IPS DF 6.9 (cell line): ENCODE measurements around the gene NHLRC4.

Experiments used
- DNase-seq: peaks from one replicate; pipeline ENCODE4 v3.0.0-alpha.2; 2013; ENCODE audit warnings: low read depth, low spot score
- H3K27ac ChIP-seq: one replicate; pipeline ENCODE4 v1.5.1; 2013; ENCODE audit warnings: low read length, control low read depth
- H3K27me3 ChIP-seq: 2 replicates; pipeline ENCODE4 v1.6.1; 2013; ENCODE audit warnings: mild to moderate bottlenecking, low read length; ENCODE audit not compliant: control insufficient read depth, insufficient read depth
- H3K36me3 ChIP-seq: 2 replicates; pipeline ENCODE4 v1.6.1; 2013; ENCODE audit warnings: low read length; ENCODE audit not compliant: control insufficient read depth, insufficient read depth
- H3K4me1 ChIP-seq: 2 replicates; pipeline ENCODE4 v1.6.1; 2013; ENCODE audit warnings: low read length; ENCODE audit not compliant: control insufficient read depth, insufficient read depth
- H3K4me3 ChIP-seq: 2 replicates; pipeline ENCODE4 v1.5.1; 2013; ENCODE audit warnings: mild to moderate bottlenecking, low read length
- H3K9me3 ChIP-seq: 2 replicates; pipeline ENCODE4 v1.6.1; 2013; ENCODE audit warnings: low read length, inconsistent platforms; ENCODE audit not compliant: control insufficient read depth, insufficient read depth
- WGBS: extraction: QIAGEN DNeasy Blood & Tissue Kit; methylation state at CpG from one replicate; pipeline ENCODE4 v1.1.7; 2013; ENCODE audit warnings: mixed read lengths, missing lambda C conversion rate; ENCODE audit not compliant: insufficient read length, insufficient coverage; 5-methylcytosine and 5-hydroxymethylcytosine counted together

Gene NHLRC4

DNA sequence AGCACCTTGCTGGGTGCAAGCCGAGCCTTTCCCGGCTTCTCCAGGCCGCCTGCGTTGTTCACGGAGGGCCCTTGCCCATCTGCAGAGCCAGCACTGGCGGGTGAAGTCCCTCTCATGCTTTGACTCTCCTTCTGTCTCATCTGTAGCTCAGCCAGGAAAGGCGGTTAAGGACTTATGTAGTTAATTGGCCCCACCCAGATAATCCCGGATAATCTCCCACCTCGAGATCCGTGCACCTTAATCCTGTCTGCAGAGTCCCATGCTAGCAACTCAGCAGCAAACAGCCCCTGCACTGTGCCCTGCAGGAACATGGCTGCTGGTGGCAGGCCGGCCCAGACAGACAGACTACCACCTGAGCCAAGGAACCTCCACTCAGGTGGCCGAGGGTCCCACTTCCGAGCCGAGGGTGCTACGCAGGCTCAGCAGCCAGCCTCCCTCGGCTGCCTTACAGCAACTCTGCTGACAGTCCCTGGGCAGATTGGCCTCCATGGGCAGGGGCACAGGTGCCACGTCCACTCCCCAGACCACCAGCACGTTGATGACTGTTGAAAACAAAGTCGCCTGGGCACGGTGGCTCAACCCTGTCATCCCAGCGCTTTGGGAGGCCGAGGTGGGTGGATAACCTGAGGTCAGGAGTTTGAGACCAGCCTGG is 40.0 kb downstream of the NHLRC4 start:
- no peak overlapping the region for H3K4me3 ChIP-seq

DNA sequence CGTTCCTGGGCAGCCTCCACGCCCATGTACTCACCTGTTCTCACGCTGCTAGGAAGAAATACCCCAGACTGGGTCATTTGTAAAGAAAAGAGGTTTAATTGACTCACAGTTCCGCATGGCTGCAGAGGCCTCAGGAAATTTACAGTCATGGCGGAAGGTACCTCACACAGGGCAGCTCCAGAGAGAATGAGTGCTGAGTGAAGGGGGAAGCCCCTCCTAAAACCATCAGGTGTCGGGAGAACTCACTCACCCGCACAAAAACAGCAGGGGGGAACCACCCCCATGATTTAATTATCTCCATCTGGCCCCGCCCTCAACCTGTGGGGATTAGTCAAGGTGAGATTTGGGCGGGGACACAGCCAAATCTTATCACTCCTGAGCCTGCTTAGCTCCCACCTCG is 41.2 kb downstream of the NHLRC4 start:
- no peak overlapping the region for H3K27ac ChIP-seq
- no peak overlapping the region for H3K4me3 ChIP-seq
- no peaks in the 10 kb centered on the region for H3K9me3 ChIP-seq
- no peaks in the 10 kb centered on the region for H3K36me3 ChIP-seq
- no CpG with 5 or more reads among the region's 10 CpGs for WGBS
- no peaks in the 10 kb centered on the region for H3K27me3 ChIP-seq
- no peak for DNase-seq
- H3K4me1 ChIP-seq, result no peaks in the 10 kb centered on the region

More for the DNA sequence above, 40.0 kb downstream of the NHLRC4 start:
- Histone ChIP-seq H3K4me1 (no peaks in the 10 kb centered on the region), H3K36me3 (no peaks in the 10 kb centered on the region), H3K9me3 (no peaks in the 10 kb centered on the region), H3K27ac (no peak overlapping the region), H3K27me3 (no peaks in the 10 kb centered on the region)
- DNase-seq, result no peak
- no CpG with 5 or more reads among the region's 22 CpGs for WGBS

DNA sequence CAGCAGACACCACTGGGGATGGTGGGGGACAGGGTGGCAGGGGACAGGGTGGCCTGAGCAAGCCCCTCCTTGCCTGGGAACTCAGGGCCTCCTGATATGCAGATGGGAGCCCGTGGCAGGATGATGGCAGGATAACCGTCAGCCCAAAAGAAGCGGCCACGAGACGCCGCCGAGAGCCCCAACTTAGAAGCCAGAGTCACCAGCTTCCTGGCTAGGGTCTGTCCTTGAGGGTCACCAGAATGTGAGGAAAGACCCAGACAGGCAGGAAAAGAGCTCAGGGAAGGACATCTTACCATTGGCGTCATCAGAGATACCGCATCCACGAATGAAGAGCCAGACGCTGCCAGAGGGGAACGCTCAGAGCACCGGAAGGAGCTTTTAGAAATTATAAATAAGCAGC is 42.5 kb downstream of the NHLRC4 start:
- Histone ChIP-seq H3K4me1 (no peaks in the 10 kb centered on the region), H3K9me3 (no peaks in the 10 kb centered on the region), H3K4me3 (no peak overlapping the region), H3K27me3 (no peaks in the 10 kb centered on the region), H3K36me3 (no peaks in the 10 kb centered on the region; the same call in 1 of the 2 replicates), H3K27ac (no peak overlapping the region)
- no peak for DNase-seq
- WGBS, result no CpG with 5 or more reads among the region's 13 CpGs

DNA sequence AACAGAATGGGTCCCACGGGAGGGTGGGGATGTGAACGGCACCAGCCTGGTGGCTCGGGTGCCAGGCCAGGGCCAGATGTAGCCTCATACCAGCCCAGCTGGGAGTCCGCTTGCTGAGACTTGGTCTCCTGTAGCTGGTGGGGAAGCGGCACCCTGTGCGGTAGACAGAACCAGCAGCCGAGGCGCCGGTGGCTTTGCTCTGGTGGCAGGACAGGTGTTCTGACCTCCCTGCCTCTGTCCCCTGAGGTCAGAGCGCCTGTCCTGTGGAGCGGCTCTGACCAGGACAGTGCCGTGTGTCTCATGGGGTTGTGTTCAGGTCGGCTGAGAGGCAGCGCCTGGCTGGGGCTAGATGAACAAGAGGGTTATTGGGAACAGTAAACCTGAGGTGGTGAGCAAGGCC is 43.2 kb downstream of the NHLRC4 start:
- WGBS, result no CpG with 5 or more reads among the region's 14 CpGs
- Histone ChIP-seq H3K4me3 (no peak overlapping the region), H3K9me3 (no peaks in the 10 kb centered on the region), H3K27ac (no peak overlapping the region), H3K36me3 (peaks cover 2% of the 10 kb centered on the region; the same call in 1 of the 2 replicates), H3K27me3 (no peaks in the 10 kb centered on the region), H3K4me1 (no peaks in the 10 kb centered on the region)
- DNase-seq, result no peak

DNA sequence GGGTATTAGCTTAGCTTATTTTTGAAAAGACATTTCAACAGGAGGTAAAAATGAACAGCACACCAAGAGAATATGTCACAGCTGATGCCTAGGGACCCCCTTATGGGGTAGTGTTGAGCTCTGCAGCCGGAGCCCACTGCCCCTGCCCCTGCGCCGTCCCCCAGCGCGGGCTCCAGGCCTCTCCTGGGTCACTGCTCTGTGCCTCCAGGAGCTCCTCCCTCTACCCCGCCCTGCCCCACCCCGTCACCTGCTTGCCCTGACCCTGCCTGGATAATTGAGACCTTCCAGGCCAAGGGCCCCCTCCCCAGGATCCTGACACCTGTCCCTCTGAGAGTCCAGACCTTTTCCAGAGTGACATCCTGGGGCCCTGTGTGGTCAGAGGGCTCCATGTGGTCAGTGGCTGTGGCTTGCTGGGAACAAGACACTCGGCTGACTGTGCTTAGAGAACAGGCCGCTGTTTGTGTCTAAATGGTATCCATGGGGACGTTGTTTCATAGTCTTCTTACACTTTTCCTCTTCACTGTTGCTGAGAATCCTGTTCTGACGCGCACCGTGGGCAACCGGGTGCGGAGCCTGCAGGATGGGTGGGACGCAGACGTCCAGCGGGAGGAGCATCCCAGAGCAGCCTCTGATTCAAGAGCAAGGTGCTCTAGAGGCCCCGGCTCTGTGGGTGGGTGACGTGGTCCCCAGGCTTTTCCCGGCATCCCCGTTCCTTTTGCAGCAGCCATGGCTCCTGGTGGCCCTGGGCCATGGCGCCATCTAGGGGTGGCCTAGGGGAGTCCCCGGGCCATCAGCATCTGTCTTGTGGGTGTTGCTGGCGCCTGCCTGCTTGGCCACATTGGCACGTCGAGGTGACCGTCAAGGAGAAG is 43.9 kb downstream of the NHLRC4 start:
- Histone ChIP-seq H3K36me3 (peaks cover 2% of the 10 kb centered on the region; the same call in 1 of the 2 replicates), H3K9me3 (no peaks in the 10 kb centered on the region), H3K4me3 (no peak overlapping the region), H3K27me3 (no peaks in the 10 kb centered on the region), H3K4me1 (no peaks in the 10 kb centered on the region), H3K27ac (no peak overlapping the region)
- DNase-seq, result no peak
- WGBS, result no CpG with 5 or more reads among the region's 28 CpGs

DNA sequence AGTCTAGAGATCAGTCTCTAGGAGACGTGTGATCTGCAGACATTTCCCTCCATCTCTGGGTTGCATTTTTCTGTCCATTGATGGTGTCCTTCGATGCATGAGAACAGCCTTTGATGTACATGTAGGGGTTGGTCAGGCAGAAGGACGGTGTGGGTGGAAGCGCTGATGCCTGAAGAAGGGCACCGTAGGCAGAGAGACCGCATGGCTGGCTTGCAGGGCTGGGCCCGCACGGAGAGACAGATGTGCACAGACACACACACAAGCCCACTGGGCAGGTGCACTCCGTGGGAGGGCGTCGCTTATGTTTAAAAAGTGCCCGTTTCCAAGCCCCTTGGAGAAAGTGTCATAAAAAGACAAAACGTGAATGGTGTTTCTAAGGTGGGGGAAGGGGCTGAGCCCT is 48.3 kb downstream of the NHLRC4 start:
- DNase-seq, result no peak
- Histone ChIP-seq H3K27ac (no peak overlapping the region), H3K9me3 (no peaks in the 10 kb centered on the region), H3K36me3 (peaks cover 2% of the 10 kb centered on the region; the same call in 1 of the 2 replicates), H3K4me1 (no peaks in the 10 kb centered on the region), H3K4me3 (no peak overlapping the region), H3K27me3 (no peaks in the 10 kb centered on the region)
- no CpG with 5 or more reads among the region's 13 CpGs for WGBS

DNA sequence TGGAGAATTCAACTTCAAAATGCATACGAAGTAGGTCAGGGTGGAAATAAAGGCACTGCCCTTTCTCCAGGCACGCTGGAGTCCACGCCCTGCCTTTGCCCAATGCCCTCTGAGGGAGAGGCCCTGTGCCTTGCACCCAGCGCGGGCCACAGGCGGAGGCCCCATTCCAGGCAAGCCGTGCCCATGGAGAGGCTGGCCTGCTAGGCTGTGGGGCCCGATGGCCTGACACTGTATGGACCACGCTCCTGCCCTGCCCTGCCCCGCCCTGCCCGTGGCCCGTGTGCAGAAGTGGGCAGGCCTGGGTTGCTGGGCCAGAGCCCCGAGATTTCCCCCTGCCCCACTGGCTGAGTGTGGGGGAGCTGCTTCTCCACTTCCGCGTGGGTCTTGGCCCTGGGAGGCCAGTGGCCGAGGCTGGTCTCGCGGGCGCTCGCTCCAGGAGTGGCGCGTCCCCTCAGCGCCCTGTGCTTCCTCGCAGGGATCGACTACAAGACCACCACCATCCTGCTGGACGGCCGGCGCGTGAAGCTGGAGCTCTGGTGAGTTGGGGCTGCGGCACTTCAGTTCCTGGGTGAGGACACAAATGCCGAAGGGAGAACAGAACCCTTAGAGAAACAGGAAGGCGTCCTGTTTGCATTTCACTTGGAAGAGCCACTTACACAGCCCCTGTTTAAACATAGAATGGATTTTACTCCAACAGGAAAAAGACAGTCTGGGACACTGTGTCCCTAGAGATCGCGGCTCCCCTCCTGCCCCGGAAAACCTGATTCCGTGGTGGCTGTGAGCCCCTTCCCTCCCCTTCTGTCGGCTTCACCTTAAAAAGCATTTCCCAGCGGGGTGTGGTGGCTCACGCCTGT is 50.2 kb downstream of the NHLRC4 start:
- peaks cover 2% of the 10 kb centered on the region; the same call in 1 of the 2 replicates for H3K36me3 ChIP-seq
- no peak for DNase-seq

DNA sequence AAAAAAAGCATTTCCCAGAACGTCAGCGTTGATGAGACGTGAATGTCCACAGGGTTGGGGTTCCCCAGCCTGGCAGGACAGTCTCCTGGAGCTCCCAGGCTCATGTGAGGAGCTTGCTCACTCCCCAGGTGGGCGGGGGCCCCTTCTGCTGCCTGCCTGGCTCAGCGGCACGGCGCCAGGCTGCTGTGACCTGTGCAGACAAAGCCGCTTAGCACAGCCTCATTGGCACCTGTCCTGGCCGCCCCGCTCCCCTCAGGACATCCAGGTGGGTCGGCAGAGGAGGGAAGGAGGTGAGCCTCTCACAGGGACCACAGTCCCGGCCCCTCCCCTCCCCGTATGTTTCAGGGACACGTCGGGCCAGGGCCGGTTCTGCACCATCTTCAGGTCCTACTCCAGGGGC is 51.0 kb downstream of the NHLRC4 start:
- Histone ChIP-seq H3K27me3 (no peaks in the 10 kb centered on the region), H3K27ac (no peak overlapping the region), H3K4me3 (no peak overlapping the region), H3K36me3 (peaks cover 2% of the 10 kb centered on the region; the same call in 1 of the 2 replicates), H3K4me1 (no peaks in the 10 kb centered on the region), H3K9me3 (no peaks in the 10 kb centered on the region)
- no CpG with 5 or more reads among the region's 16 CpGs for WGBS
- DNase-seq, result no peak

More for the DNA sequence above, 50.2 kb downstream of the NHLRC4 start:
- Histone ChIP-seq H3K4me1 (no peaks in the 10 kb centered on the region), H3K27me3 (no peaks in the 10 kb centered on the region), H3K4me3 (no peak overlapping the region), H3K27ac (no peak overlapping the region), H3K9me3 (no peaks in the 10 kb centered on the region)
- WGBS, result no CpG with 5 or more reads among the region's 39 CpGs
